Hindlimb muscle (tissue), 1 donor: ENCODE measurements around the gene ACSL1. TPM values are rescaled to one million over a fixed set of nuclear protein-coding genes. Genes with fewer than 3 reads are reported as not detected.

ENCODE experiments used
- DNase-seq: peaks from one replicate; pipeline ENCODE4 v3.0.0-alpha.2; 2013
- polyA plus RNA-seq: library from polyadenylated mRNA; unstranded; fragments of 120-200 nt; gene quantifications from one replicate; pipeline ENCODE4 v1.2.1, GENCODE V29; 2013; ENCODE audit not compliant: insufficient read length

ACSL1 gene
- polyA plus RNA-seq, 1 donor = 72.4 TPM

DNA sequence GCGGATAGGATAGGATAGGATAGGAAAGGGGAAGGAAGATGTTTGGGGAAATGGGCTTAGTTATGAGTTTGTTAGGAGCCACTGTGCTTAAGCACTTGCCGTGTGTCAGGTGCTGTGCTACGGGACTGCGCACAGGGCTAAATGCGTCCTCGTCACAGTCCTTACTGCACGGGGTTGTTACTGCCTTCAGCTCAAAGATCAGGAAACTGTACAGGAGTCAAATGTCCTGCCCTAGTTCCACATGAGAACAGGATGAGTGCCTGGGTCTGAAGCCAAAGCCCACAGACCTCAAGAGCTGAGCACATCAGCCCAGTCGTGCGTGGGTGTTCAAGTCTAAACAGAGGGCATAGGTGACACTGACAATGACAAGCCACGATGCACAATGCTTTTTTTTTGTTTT lies 15.0 kb downstream of the ACSL1 start:
- DNase-seq = no peak

DNA sequence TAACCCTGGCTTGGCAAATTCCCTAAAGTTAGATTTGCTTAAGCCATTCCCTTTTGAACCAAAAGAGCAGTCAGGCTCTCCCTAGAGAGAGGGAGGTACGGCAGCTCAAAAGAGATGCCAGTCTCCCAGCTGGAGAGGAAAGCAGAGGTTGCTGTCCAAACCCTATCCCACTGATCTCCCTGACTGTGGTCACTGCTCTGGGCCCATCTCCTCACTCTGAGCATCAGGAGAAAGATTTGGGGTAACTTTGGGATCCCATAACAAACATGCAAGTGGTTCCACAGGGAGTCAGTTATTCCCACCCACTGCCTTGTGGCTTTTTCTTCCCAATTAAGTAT lies 17.1 kb downstream of the ACSL1 start:
- DNase-seq = no peak

DNA sequence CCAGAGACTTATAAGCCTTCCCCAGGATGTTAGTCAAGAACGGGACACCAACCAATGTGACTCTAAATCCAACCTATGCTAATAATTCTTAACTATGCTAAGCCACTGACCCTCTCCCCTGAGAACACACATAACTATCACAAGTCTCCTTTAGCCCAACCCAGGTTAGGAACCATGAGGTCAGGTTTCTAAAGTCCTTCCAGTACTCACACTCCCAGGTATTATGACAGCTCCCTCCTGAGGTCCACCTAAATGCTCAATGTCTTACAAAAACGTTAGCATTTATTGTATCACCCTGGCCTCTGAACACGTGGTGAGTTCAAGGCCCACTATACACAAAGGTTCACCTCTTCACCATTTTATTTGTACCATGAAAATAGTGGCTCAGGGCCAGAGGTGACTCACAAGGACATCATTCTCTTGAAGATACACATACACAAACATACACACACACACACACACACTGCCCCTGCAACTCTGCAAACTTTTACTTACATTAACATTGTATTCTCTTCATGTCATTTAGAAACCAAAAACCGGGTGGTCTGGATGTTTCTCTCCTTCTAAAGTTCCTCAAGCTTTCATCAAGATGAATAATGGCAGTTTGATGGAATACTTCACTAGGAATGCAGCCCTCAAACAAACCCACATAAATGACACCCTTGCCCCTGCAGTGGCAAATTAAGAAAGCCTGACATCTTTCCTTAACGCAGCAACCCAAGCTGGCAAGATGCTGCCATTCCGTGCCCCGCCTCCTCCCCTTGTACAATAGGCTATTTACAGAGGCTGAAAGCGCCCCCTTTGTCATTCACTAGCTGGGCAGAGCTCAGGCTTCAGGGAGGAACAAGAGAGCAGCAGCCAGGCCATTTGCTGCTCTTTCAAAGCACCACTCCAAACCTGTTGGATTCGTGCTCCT lies 17.7 kb downstream of the ACSL1 start:
- DNase-seq = no peak

DNA sequence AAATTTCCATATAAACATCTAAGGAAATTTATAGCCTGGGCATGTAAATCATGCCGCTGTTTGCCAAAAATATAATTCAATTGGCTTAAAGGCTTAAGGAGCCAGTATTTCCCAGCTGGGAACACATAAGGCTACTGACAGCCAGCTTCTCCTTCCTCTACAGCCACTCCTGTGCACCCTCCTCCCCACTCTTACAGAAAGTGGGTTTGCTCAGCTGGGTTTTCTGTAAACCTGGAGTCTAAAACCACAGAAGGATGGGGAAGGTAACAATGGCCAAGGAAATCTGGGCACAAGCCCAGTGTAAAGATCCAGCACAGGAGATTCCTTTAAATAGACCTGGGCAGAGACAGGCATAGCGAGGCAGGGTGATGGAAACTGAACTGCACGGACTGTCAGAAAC lies 18.5 kb downstream of the ACSL1 start:
- no peak for DNase-seq

DNA sequence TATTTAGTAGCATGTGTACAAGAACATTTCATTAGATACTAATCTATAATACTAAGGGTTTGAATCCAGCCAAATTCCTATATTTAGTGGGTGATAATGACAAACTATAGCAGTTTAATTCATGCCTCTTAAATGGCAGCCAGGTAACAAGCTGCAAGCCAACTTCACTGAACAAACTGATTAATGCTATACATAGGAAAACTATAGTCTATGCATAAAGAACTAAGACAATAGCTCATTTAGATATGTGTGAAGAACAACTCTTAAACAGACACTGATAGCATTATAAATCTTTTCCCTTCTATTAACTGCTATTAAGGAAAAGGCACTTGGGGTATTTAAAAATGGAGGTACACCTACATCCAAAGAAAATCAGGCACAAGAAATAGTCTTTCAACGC lies 19.1 kb downstream of the ACSL1 start:
- DNase-seq = no peak

DNA sequence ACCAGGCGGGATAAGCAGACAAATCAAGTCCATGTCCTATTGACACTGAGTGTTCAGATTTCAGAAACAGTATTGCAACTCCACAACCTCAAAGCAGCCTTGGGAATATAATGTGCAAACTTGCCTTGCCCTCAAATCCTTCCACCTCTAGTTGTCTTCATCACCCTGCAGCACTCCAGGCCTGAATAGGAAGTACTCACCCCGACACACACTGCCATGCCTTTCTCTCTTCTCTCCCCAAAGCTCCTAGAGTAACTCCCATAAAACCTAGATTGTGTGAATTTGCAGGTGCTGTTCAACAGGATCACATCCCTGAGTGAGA lies 19.6 kb downstream of the ACSL1 start:
- DNase-seq = no peak

DNA sequence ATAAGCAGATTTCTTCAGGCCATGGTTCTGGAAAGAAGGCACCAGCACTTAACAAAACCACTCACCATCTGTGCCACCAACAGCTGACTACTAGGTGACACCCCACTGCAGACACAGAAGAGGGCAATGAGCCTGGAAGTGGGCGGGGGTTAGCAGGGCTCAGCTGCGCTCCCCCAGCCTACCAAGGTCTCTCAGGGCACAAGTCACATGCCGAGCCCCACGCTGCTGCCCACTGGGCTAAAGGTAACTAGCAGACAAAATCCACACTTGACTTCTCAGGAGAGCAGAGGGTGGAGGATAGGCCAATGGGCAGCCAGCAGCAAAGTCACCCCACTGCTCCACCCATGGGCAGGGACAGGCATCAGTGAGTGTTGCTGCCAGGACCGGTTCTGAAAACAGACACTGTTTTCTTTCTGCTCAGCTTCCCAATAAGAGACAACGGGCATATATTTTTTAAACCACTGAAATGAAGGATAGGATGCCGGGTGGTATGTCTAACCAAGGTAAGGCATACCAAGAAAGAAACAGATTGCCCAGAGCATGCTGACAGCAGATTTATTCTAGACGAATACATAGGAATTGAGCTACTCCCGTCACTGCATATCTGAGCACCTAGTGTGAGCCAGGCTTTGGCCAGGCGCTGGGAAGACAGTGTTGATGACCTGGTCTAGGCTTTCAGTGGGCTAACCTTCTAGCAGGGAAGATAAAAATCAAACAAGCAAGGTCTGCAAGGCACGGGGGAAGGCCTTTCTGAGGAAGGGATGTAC lies 20.1 kb downstream of the ACSL1 start:
- DNase-seq = no peak

DNA sequence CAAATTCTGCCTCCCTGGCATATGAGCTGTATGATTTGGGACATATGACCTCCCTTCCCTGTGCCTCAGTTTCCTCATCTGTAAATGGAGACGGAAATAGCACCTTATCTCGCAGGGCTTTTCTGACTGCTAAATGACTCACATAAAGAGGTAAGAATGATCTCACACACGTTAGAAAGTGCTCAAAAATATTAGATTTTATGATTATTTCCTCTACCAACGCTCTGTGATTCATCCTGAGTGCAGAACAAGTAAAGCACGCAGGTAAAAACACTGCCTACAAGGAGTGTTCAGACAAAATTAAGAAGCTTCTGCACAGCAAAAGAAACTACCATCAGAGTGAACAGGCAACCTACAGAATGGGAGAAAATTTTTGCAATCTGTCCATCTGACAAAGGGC lies 21.1 kb downstream of the ACSL1 start:
- DNase-seq = no peak

DNA sequence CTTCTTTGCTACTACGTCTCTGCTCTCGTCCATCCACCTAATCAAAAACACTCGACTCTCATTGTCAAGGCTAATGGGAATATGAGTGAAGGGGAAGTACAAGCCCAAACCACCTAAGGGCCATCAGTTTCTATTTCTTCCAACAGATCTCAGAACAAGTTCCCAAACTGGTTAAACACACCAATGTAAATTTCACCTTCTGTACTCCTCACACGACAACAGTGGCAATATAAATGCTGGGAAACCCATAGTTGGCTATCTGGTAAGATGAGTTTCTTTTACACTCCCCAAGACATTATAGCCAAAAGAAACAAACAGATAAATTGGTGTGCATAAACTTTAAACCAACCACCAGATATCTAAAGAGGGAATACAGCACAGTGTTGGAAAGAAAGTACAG lies 21.9 kb downstream of the ACSL1 start:
- DNase-seq = no peak

DNA sequence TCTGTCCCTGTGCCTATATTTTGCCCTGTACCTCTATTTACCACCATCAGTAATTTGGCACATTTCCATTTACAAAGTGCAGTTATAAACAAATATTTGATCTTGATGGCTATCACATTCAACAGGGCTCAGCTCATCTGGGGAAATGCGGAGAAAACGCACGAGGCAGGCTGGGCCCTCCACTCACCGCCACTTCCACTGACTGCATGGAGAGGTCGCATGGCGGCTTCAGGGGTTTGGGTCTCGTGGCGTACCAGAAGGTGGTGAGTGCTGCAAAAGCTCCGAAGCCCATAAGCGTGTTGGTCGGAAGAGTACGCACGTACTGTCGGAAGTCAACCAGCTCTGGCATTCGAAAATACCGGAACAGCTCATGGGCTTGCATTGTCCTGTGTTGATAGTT lies 22.6 kb downstream of the ACSL1 start:
- no peak for DNase-seq

DNA sequence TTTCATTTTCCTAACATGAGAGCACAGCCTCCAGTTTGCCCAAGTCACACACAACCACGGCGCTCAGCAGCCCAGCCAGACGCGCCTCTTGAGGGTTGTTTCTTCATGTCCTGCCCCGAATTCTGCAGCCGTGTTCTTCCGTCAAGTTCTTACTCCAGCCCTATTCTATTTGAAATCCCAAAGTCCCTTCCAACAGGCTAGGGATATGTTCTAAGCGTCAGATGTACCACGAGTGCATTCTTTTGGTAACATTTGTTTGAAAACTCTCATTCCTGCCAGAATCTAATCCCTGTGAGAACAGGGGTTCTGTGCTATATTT lies 23.1 kb downstream of the ACSL1 start:
- no peak for DNase-seq

DNA sequence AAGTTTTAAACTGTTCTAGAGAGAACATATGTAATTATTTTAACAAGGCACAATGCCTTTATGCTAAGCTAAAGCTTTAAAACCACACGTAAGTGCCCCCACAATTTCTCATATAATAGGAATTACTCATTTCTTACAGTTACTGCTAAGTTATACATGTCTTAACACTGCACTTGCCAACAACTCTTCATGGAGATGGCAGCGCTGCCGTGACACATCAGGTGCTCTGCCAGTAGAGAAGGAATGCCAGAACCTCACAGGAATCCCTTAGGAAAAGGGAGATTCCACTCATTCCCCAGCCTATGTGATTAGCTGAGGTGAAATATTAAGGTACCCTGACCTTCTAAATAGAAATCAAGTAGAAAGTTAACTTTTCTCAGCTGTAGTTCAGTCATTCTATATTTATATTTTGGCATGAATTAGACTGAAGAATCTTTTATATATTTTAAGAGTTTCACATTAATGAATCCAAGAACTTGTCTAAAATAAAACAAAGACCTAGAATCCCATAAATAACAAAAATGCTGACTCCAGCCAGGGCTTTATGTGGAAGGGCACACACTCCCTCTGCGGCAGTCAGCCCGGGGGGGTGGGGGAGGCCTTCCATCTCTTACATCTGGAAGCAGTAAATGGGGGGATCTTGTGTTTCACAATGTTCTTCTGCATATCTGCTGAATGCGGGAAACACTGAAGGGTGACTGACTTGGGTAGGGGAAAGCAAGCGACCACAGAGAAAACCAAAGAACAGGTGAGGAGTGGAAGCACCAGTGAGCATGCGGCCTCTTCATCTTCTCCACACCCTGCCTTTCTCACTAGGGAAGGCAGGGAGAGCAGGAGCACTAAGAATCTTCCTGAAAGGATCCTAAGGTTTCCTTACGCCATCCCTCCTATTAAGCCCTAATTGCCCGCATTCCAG lies 23.7 kb downstream of the ACSL1 start:
- DNase-seq = no peak

DNA sequence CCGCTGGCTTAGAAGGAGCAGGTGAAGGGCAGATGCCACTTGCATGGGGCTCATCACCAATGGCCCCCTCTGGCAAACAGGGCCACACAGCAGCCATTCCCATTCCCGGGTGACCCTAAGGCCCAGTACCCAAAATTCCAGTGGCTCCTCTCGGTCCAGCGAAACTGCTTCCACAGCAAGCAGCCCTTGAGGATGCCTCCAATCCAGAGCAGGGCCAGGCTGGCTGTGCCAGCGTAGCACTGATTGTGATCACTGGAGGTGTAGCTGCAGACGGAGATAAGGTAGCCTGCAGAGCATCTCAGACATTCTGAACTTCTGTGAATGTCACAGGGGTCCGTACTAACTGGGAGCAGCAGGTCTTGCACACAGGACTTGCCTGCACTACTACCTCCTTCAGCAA lies 27.3 kb downstream of the ACSL1 start:
- DNase-seq = no peak

DNA sequence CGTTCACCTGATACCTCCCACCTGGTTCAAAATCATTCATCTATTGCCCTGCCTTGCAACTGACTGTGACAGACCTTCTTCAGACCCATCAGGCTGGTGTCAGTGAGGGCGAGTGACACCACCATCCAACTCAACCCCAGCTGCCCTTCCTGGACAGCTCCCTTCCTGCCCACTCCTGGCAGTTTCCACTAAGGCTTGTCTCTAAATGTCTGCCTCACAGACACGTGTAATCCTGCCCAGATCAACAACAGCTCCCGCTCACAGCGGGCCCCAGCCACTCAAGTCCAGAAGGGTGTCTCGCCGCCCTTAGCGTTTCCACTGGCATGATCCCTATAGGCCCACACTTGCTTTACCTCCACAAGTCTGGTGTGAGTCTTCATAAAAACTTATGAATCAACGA lies 28.9 kb downstream of the ACSL1 start:
- no peak for DNase-seq

DNA sequence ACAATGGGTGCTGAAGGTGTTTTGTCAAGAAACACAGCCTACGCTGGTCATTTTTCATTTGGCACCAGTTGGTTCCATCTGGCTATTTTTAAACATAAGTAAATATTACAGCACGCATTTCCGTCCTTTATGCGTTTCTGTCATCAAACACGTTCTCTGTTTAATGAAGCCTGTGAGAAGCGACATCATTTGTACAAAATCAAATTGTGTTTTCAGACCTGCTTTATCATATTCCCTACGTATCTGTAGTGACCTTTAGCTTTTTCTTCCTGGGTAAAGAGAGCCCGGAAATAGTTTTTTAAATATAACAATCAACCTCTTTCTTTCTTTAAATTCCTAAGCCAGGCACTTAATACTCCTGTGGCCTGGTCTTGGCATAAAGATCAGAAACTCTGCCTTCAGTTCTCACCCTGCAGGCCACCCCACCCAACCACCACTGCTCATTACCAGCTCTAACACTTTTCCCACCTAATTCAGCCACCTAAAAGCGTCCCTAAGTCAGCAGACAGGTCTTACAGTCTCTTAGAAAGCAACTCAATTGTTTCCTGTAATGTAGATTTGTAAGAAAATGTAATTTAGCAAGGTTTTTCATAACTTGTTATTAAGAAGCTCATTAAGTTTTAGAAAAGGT lies 30.4 kb downstream of the ACSL1 start:
- no peak for DNase-seq

DNA sequence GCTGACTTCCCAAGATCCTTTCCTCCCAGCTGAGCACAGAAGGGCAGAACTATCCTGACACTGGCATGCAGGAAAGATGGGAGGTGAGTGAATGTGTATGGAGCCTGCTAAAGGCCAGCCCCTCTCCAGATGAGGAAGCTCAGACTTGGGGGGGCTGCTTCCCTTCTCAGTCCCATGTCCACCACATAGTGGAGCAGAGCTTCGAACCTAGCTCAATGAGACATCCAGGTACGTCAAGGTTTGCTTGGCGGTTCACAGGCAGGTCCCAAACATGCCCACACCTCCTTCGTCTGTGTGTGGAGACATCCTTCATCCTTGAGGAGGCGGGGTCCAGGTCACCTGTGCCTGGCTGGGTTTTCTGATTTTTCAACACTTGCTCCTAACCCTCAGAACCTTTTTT lies 31.3 kb downstream of the ACSL1 start:
- DNase-seq = no peak

DNA sequence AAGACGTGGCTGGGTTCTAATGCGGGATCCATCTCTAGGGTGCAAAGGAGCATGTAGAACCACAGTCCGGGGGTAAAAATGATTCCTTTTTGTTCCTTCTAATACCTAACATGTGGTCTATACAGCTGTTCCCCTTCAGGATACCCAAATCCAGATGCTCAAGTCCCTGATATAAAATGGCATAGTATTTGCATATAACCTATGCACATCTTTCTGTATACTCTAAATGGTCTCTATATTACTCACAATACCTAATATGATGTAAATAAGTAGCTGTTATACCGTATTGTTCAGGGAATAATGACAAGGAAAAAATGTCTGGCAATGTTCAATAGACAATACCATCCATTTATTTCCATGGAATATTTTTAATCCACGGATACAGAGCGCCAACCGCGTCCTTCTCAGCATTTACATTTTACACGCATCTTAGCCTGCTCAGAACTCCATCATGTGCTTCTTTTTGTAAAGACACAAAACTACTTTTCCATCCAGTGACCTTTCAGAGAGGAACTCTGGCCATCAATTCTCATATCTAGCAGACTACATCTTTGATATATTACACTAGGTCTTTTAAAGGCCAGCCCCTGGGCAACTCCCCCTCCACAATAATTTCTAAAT lies 31.9 kb downstream of the ACSL1 start:
- DNase-seq = no peak

DNA sequence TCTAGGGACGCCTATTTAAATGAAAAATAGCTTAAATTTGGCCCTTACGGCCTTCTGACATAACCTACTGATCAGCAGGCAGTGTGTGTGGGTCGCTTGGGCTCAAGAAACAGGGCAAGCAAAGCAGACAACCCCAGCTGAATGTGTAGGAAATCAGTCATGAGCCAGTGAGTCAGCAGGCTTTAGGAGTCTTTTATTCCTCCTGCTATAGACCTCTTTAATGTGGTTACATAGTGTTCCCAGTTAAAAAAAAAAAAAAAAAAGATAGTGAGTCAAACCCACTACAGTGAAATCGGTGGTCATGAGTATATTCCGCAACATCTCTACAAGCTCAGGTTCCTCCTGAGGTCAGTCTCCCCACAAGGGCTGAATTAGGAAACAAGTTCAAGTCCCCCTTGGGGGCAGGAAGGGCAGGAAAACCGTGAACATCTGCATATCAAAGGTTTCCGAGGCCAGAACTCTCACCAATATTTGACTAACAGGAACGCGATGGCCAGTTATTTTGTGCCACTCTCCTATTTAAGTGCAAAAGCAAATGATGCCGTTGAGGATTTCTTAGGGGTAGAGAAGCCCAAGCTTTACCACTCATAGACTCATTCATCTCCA lies 32.7 kb downstream of the ACSL1 start:
- DNase-seq = no peak

DNA sequence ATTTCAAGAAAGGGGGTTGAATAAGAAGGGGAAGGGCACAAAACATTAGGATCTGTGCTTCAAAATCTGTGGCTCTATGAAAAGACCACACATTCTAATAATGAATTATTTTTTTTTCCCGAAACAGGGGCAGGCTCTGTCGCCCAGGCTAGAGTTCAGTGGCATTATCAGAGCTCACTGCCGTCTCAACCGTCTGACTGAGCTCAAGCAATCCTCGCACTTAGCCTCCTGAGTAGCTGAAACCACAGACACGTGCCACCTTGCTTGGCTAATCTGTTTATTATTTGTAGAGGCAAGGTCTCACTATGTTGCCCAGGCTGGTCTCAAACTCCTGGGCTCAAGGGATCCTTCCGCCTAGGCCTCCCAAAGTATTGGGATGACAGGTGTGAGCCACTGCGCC lies 33.4 kb downstream of the ACSL1 start:
- DNase-seq = no peak

DNA sequence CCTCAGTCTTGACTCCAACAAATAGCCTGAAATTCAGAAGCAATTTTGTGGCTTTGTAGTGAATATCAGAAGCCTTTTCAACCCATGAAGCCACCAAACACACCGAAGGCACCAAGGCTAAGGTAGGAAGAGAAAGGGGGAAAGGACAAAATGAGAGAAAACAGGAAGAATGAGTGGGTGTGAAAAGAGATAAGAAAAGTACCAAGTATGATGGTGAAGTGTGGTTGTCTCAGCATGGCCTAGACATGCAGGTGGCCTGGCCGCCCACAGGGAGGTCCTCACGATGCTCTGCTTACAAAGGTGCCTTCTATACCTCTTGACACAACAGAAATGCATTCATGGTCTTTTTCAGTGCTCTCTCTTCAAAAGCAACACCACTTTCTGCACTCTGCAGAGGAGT lies 34.9 kb downstream of the ACSL1 start:
- DNase-seq = no peak

DNA sequence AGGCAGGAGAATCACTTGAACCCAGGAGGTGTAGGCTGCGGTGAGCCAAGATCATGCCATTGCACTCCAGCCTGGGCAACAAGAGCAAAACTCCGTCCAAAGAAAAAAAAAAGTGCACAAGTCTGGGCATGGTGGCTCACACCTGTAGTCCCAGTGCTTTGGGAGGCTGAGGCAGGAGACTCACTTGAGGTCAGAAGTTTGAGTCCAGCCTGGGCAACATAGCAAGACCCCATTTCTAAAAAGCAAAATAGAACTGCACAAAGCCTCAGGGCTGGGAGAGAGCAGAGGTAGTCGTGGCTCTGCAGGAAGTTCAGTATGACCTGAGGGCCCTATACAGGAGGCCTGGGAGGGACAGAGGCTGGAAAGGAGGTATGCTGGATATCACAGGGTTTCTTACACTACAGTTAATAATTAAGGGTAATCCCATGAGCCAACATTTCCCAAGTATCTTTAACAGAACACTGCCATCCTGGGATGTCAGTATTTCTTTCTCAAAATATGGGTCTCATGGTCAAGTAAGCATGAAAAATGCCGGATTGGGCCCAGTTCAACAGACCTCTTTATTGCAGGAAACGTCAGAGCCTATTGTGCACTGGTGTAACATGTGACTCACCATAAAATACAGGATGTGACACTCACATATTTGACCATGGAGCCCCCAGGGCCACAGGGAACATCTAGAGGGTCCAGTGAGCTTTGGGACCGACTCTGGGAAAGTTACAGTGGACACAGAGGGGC lies 37.8 kb downstream of the ACSL1 start:
- no peak for DNase-seq
